ENCODE results near the gene C16orf74.

C16orf74 gene

GRCh38 chr16:85773044-85773443 is 22.1 kb upstream of the C16orf74 start:
- Histone ChIP-seq H3K9ac (ENCODE audit: low read length) (no peak overlapping the region), H3K79me2 (ENCODE audit: low read length) (no peaks in the 10 kb centered on the region), H2AFZ (ENCODE audit: low read length) (no peak overlapping the region), H4K20me1 (ENCODE audit: insufficient read depth, low read length) (no peaks in the 10 kb centered on the region), H3K9me3 (replicated peaks; ENCODE audit: insufficient read depth, low read length) (no peaks in the 10 kb centered on the region), H3K4me3 (ENCODE audit: low read length) (no peak overlapping the region), H3K9me2 (replicated peaks; ENCODE audit: insufficient read depth, low read length) (no peaks in the 10 kb centered on the region), H3K4me1 (ENCODE audit: low read length) (no peaks in the 10 kb centered on the region), H3F3A (ENCODE audit: insufficient read depth, low read length) (no peaks in the 10 kb centered on the region), H3K27ac (ENCODE audit: low read length) (no peak overlapping the region), H3K4me2 (ENCODE audit: low read depth, low read length) (no peak overlapping the region), H3K27me3 (replicated peaks; ENCODE audit: insufficient read depth, low read length) (no peaks in the 10 kb centered on the region), H3K36me3 (replicated peaks; ENCODE audit: insufficient read depth, low read length) (no peaks in the 10 kb centered on the region)
- TF ChIP-seq EZH2 (optimal IDR thresholded peaks at IDR 0.05; ENCODE audit: low read depth, low read length): no peak
- no peak for TF ChIP-seq EZH2phosphoT487 (IDR thresholded peaks at IDR 0.05; ENCODE audit: low read length)
- TF ChIP-seq CTCF (IDR thresholded peaks at IDR 0.05; ENCODE audit: low read length): no peak
- no peak for DNase-seq

GRCh38 chr16:85770741-85771140 is 19.8 kb upstream of the C16orf74 start:
- no peaks in the 10 kb centered on the region for H3K36me3 ChIP-seq (replicated peaks; ENCODE audit: insufficient read depth, low read length)
- H3K4me3 ChIP-seq (ENCODE audit: low read length): no peak overlapping the region
- H3K27ac ChIP-seq (ENCODE audit: low read length): no peak overlapping the region
- H3K4me1 ChIP-seq (ENCODE audit: low read length): no peaks in the 10 kb centered on the region
- H3K79me2 ChIP-seq (ENCODE audit: low read length): no peaks in the 10 kb centered on the region
- H3K9ac ChIP-seq (ENCODE audit: low read length): no peak overlapping the region
- H2AFZ ChIP-seq (ENCODE audit: low read length): no peak overlapping the region
- no peaks in the 10 kb centered on the region for H3K9me3 ChIP-seq (replicated peaks; ENCODE audit: insufficient read depth, low read length)
- H3K4me2 ChIP-seq (ENCODE audit: low read depth, low read length): no peak overlapping the region
- no peak for DNase-seq
- H3K27me3 ChIP-seq (replicated peaks; ENCODE audit: insufficient read depth, low read length): no peaks in the 10 kb centered on the region
- no peaks in the 10 kb centered on the region for H3F3A ChIP-seq (ENCODE audit: insufficient read depth, low read length)
- no peaks in the 10 kb centered on the region for H4K20me1 ChIP-seq (ENCODE audit: insufficient read depth, low read length)
- no peaks in the 10 kb centered on the region for H3K9me2 ChIP-seq (replicated peaks; ENCODE audit: insufficient read depth, low read length)
- TF ChIP-seq EZH2 (optimal IDR thresholded peaks at IDR 0.05; ENCODE audit: low read depth, low read length) (no peak), EZH2phosphoT487 (IDR thresholded peaks at IDR 0.05; ENCODE audit: low read length) (no peak), CTCF (IDR thresholded peaks at IDR 0.05; ENCODE audit: low read length) (no peak)

- no peaks in the 10 kb centered on the region for H3K9me2 ChIP-seq (replicated peaks; ENCODE audit: insufficient read depth, low read length)
- no peak overlapping the region for H2AFZ ChIP-seq (ENCODE audit: low read length)
- DNase-seq: no peak
- no peak overlapping the region for H3K27ac ChIP-seq (ENCODE audit: low read length)
- H3K27me3 ChIP-seq (replicated peaks; ENCODE audit: insufficient read depth, low read length): 0 out of 2 replicates have a peak, but pooled peaks cover 6% of the 10 kb centered on the region
- no peak overlapping the region for H3K9ac ChIP-seq (ENCODE audit: low read length)
- no peaks in the 10 kb centered on the region for H3K9me3 ChIP-seq (replicated peaks; ENCODE audit: insufficient read depth, low read length)
- no peaks in the 10 kb centered on the region for H3F3A ChIP-seq (ENCODE audit: insufficient read depth, low read length)
- no peaks in the 10 kb centered on the region for H3K4me1 ChIP-seq (ENCODE audit: low read length)
- no peak overlapping the region for H3K4me2 ChIP-seq (ENCODE audit: low read depth, low read length)
- H3K36me3 ChIP-seq (replicated peaks; ENCODE audit: insufficient read depth, low read length): no peaks in the 10 kb centered on the region
- H3K79me2 ChIP-seq (ENCODE audit: low read length): no peaks in the 10 kb centered on the region
- H3K4me3 ChIP-seq (ENCODE audit: low read length): no peak overlapping the region
- TF ChIP-seq EZH2 (optimal IDR thresholded peaks at IDR 0.05; ENCODE audit: low read depth, low read length) (no peak), EZH2phosphoT487 (IDR thresholded peaks at IDR 0.05; ENCODE audit: low read length) (no peak), CTCF (IDR thresholded peaks at IDR 0.05; ENCODE audit: low read length) (no peak)
- H4K20me1 ChIP-seq (ENCODE audit: insufficient read depth, low read length): no peaks in the 10 kb centered on the region
These were observed 17.3 kb upstream of the C16orf74 start for GRCh38 chr16:85768199-85768598.
